ENCODE results near the gene HMOX2.

Gene HMOX2

GRCh38 chr16:4523686-4524085 lies 47.5 kb downstream of the HMOX2 start:
- Histone ChIP-seq H2AFZ (ENCODE audit: low read depth, low read length, severe bottlenecking) (no peak overlapping the region), H3K9me3 (ENCODE audit: insufficient read depth, low read length) (no peaks in the 10 kb centered on the region), H3K27ac (ENCODE audit: low read depth, low read length) (no peak overlapping the region), H3K4me3 (ENCODE audit: insufficient read depth, low read length, poor library complexity, severe bottlenecking) (no peak overlapping the region), H3K36me3 (ENCODE audit: low read length) (no peaks in the 10 kb centered on the region), H3K4me2 (ENCODE audit: low read depth, low read length, poor library complexity, severe bottlenecking) (no peak overlapping the region), H3K9me2 (replicated peaks; ENCODE audit: insufficient read depth, low read length) (no peaks in the 10 kb centered on the region), H3K27me3 (ENCODE audit: low read length) (no peaks in the 10 kb centered on the region), H3K79me2 (ENCODE audit: insufficient read depth, low read length) (no peaks in the 10 kb centered on the region), H4K20me1 (ENCODE audit: low read depth, low read length) (no peaks in the 10 kb centered on the region), H3F3A (ENCODE audit: insufficient read depth) (peaks cover 5% of the 10 kb centered on the region), H3K9ac (ENCODE audit: low read length) (no peak overlapping the region)
- TF ChIP-seq EZH2phosphoT487 (conservative IDR thresholded peaks at IDR 0.05; ENCODE audit: low read length) = no peak
- no peak for TF ChIP-seq CTCF (IDR thresholded peaks at IDR 0.05; ENCODE audit: insufficient read depth, low read length, poor library complexity, severe bottlenecking)

- no peak overlapping the region for H3K27ac ChIP-seq (ENCODE audit: low read depth, low read length)
- no peak overlapping the region for H2AFZ ChIP-seq (ENCODE audit: low read depth, low read length, severe bottlenecking)
- H3K36me3 ChIP-seq (ENCODE audit: low read length) = no peaks in the 10 kb centered on the region
- no peaks in the 10 kb centered on the region for H3K9me2 ChIP-seq (replicated peaks; ENCODE audit: insufficient read depth, low read length)
- no peaks in the 10 kb centered on the region for H3K9me3 ChIP-seq (ENCODE audit: insufficient read depth, low read length)
- H3K27me3 ChIP-seq (ENCODE audit: low read length) = no peaks in the 10 kb centered on the region
- TF ChIP-seq EZH2phosphoT487 (conservative IDR thresholded peaks at IDR 0.05; ENCODE audit: low read length) (no peak), CTCF (IDR thresholded peaks at IDR 0.05; ENCODE audit: insufficient read depth, low read length, poor library complexity, severe bottlenecking) (no peak)
- no peaks in the 10 kb centered on the region for H3K79me2 ChIP-seq (ENCODE audit: insufficient read depth, low read length)
- no peak overlapping the region for H3K9ac ChIP-seq (ENCODE audit: low read length)
- no peaks in the 10 kb centered on the region for H4K20me1 ChIP-seq (ENCODE audit: low read depth, low read length)
- H3K4me3 ChIP-seq (ENCODE audit: insufficient read depth, low read length, poor library complexity, severe bottlenecking) = no peak overlapping the region
- H3F3A ChIP-seq (ENCODE audit: insufficient read depth) = peaks cover 5% of the 10 kb centered on the region
- H3K4me2 ChIP-seq (ENCODE audit: low read depth, low read length, poor library complexity, severe bottlenecking) = no peak overlapping the region
These were observed 48.4 kb downstream of the HMOX2 start for GRCh38 chr16:4524571-4524970.

GRCh38 chr16:4525069-4525468 lies 48.9 kb downstream of the HMOX2 start:
- H3K27me3 ChIP-seq (ENCODE audit: low read length) = no peaks in the 10 kb centered on the region

More at GRCh38 chr16:4525069-4525468, 48.9 kb downstream of the HMOX2 start:
- no peak overlapping the region for H3K4me2 ChIP-seq (ENCODE audit: low read depth, low read length, poor library complexity, severe bottlenecking)
- no peak overlapping the region for H3K27ac ChIP-seq (ENCODE audit: low read depth, low read length)
- no peaks in the 10 kb centered on the region for H4K20me1 ChIP-seq (ENCODE audit: low read depth, low read length)
- H3F3A ChIP-seq (ENCODE audit: insufficient read depth) = peaks cover 5% of the 10 kb centered on the region
- TF ChIP-seq CTCF (IDR thresholded peaks at IDR 0.05; ENCODE audit: insufficient read depth, low read length, poor library complexity, severe bottlenecking) (no peak), EZH2phosphoT487 (conservative IDR thresholded peaks at IDR 0.05; ENCODE audit: low read length) (no peak)
- H3K36me3 ChIP-seq (ENCODE audit: low read length) = no peaks in the 10 kb centered on the region
- H3K9me3 ChIP-seq (ENCODE audit: insufficient read depth, low read length) = no peaks in the 10 kb centered on the region
- no peaks in the 10 kb centered on the region for H3K9me2 ChIP-seq (replicated peaks; ENCODE audit: insufficient read depth, low read length)
- H3K4me3 ChIP-seq (ENCODE audit: insufficient read depth, low read length, poor library complexity, severe bottlenecking) = no peak overlapping the region
- no peaks in the 10 kb centered on the region for H3K79me2 ChIP-seq (ENCODE audit: insufficient read depth, low read length)
- H2AFZ ChIP-seq (ENCODE audit: low read depth, low read length, severe bottlenecking) = no peak overlapping the region
- no peak overlapping the region for H3K9ac ChIP-seq (ENCODE audit: low read length)

Data from SU-DHL-6 (cell line).